HG03575 (cell line): Measurements from ENCODE around the gene MOB2.

Source experiments
- ATAC-seq: cut with Tn5 transposase; IDR thresholded peaks from one replicate; pipeline ENCODE4 v1.9.1; 2021; ENCODE audit not compliant: unreplicated experiment, insufficient number of reproducible peaks, low FRiP score; ENCODE audit errors: extremely low read depth

The MOB2 gene

GRCh38 chr11:1450949-1451710, 35.4 kb downstream of the MOB2 start:
- no peak for ATAC-seq

- no peak for ATAC-seq
Measured at GRCh38 chr11:1450344-1450875, 36.2 kb downstream of the MOB2 start.

DNA sequence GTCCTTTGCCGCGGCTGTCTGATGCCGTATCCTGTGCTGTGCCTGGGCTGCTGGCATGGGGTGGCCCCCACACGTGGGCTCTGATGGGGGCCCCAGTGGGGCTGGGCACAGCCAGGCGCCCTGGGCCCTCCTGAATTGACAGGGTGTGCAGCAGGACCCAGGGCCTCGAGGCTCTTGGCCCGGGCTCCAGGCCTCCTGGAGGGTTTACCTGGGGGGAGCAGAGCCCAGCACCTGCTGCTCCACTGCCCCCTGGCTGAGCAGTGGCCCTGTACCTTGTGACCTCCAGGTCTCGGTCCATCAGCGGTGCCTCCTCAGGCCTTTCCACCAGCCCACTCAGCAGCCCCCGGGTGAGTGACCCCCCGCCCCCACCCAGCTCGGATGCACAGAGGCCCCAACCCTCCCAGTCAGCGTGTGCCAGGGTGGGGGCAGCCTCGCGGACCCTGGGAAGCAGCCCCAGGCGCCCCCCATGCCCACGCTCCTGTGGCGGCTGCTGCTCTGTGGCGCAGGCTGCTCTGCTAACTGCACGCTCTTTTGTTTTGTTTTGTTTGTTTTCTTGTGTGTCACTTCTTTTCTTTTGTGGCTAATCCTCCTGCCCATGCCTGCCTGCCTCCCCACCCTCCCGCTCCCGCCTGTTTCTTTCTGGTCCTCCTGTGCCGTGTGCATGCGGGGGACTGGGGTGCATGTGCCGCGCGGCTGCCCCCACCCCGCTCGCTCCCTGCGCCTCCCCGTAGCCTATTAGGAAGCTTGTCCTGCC, 36.9 kb downstream of the MOB2 start:
- ATAC-seq: no peak

- no peak for ATAC-seq
Measured at GRCh38 chr11:1448882-1449281, 37.7 kb downstream of the MOB2 start.

GRCh38 chr11:1447845-1448825, 38.4 kb downstream of the MOB2 start:
- ATAC-seq: no peak

- no peak for ATAC-seq
Measured at GRCh38 chr11:1446623-1447022, 40.0 kb downstream of the MOB2 start.

DNA sequence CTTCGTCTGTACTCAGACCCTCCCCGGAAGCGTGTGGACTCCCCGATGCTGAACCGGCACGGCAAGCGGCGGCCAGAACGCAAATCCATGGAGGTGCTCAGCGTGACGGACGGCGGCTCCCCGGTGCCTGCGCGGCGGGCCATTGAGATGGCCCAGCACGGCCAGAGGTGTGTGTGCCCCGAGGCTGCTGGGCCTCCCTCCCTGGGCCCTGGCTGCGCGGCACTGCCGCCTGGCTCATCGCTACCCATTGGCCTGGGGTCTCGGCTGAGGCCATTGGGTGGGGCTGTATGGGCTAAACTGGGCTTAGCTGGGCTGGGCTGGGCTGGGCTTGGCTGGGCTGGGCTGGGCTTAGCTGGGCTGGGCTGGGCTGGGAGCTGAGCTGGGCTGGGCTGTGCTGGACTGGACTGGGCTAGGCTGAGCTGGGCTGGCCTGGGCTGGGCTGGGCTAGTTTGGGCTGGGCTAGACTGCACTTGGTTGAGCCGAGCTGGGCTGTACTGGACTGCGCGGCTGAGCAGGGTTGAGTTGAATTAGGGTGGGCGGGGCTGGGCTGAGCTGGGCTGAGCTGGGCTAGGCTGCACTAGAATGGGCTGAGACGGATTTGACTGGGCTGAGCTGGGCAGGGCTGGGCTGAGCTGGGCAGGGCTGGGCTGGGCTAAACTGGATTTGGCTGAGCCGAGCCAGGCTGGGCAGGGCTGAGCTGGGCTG, 40.7 kb downstream of the MOB2 start:
- ATAC-seq: no peak

- no peak for ATAC-seq
Measured at GRCh38 chr11:1444823-1445422, 41.7 kb downstream of the MOB2 start.

- no peak for ATAC-seq
Measured at GRCh38 chr11:1444321-1444720, 42.3 kb downstream of the MOB2 start.

- ATAC-seq: no peak
Measured at GRCh38 chr11:1443737-1444136, 42.8 kb downstream of the MOB2 start.

- no peak for ATAC-seq
Measured at GRCh38 chr11:1442807-1443366, 43.7 kb downstream of the MOB2 start.

GRCh38 chr11:1442163-1442562, 44.4 kb downstream of the MOB2 start:
- ATAC-seq: no peak

GRCh38 chr11:1440496-1440895, 46.1 kb downstream of the MOB2 start:
- no peak for ATAC-seq

- no peak for ATAC-seq
Measured at GRCh38 chr11:1440066-1440465, 46.5 kb downstream of the MOB2 start.

DNA sequence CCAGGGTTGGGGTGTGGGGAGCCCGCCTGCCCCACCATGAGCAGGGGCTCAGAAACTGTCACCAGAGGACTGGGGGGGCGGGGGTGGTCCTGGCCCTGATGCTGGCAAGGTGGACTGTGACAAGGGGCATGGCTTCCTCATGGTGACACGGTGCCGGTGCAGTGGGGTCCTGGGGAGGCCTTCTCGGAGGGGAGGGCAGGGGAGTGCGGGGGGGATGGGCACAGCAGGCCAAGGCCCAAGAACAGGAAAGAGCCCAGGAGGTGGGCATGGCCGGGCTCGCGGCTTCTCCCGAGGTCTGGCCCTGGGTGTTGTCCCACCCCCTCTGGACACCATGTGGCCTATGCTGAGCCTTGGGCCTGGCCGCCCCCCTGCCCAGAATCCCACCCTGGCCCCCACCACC, 47.2 kb downstream of the MOB2 start:
- ATAC-seq: no peak

DNA sequence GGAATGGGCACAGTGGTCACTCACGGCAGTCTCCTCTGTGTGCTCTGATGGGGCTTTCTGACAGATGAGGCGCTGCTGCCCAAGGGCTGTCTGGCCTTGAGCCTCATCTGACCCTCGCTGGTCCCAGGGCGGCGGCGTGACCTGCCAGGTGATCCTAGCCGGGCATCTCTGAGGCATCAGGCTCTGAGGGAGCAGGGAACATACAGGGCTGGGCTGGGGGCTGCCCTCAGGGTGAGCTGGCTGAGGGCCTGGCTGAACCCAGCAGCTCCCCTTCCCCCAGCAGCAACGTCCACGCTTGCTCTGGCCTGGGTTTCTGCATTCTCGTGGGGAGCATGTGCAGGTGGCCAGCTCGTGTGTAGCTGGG, 47.6 kb downstream of the MOB2 start:
- no peak for ATAC-seq

- ATAC-seq: no peak
Measured at GRCh38 chr11:1438261-1438966, 48.2 kb downstream of the MOB2 start.
